ENCODE measurements around the gene GTPBP4. TPM values are rescaled to one million over a fixed set of nuclear protein-coding genes. Genes with fewer than 3 reads are reported as not detected.

Gene GTPBP4
- total and polyA plus RNA-seq, 9 donors = 17.9 to 44.7 (median 30.5) TPM

GRCh38 chr10:1015688-1016087 is 27.5 kb downstream of the GTPBP4 start:
- 57 to 85% (median 64%) methylated on average over 11 of the region's 11 CpGs for WGBS, 3 donors
- TF ChIP-seq CTCF (IDR thresholded peaks at IDR 0.05) = no peak
- TF ChIP-seq POLR2A (IDR thresholded peaks at IDR 0.05) = no peak
- TF ChIP-seq EP300 (IDR thresholded peaks at IDR 0.05) = no peak
- Histone ChIP-seq H3K36me3 (no peaks in the 10 kb centered on the region), H3K27me3 (no peaks in the 10 kb centered on the region), H3K4me3 (no peak overlapping the region), H3K4me1 (ENCODE audit: insufficient read depth) (no peaks in the 10 kb centered on the region), H3K9me3 (no peaks in the 10 kb centered on the region), H3K27ac (no peak overlapping the region)
- DNase-seq = no peak
- intact Hi-C loops (cut with DNase I) = no loop called here

GRCh38 chr10:1019362-1019761 is 31.1 kb downstream of the GTPBP4 start:
- intact Hi-C loops (cut with DNase I) = no loop called here
- Histone ChIP-seq H3K27ac (no peak overlapping the region), H3K27me3 (no peaks in the 10 kb centered on the region), H3K4me3 (no peak overlapping the region), H3K4me1 (ENCODE audit: insufficient read depth) (no peaks in the 10 kb centered on the region), H3K9me3 (no peaks in the 10 kb centered on the region), H3K36me3 (no peaks in the 10 kb centered on the region)
- no peak for DNase-seq
- no peak for TF ChIP-seq CTCF (IDR thresholded peaks at IDR 0.05)
- TF ChIP-seq POLR2A (IDR thresholded peaks at IDR 0.05) = no peak
- no peak for TF ChIP-seq EP300 (IDR thresholded peaks at IDR 0.05)
- WGBS, 3 donors = 89 to 92% (median 91%) methylated on average over 10 of the region's 10 CpGs

- intact Hi-C loops (cut with DNase I) = no loop called here
- no peaks in the 10 kb centered on the region for H3K9me3 ChIP-seq
- 89 to 96% (median 91%) methylated on average over 10 of the region's 10 CpGs for WGBS, 3 donors
- TF ChIP-seq EP300 (IDR thresholded peaks at IDR 0.05) (no peak), POLR2A (IDR thresholded peaks at IDR 0.05) (no peak), CTCF (IDR thresholded peaks at IDR 0.05) (no peak)
- H3K4me1 ChIP-seq (ENCODE audit: insufficient read depth) = no peaks in the 10 kb centered on the region
- no peaks in the 10 kb centered on the region for H3K27me3 ChIP-seq
- H3K4me3 ChIP-seq = no peak overlapping the region
- DNase-seq = no peak
- H3K27ac ChIP-seq = no peak overlapping the region
- H3K36me3 ChIP-seq = no peaks in the 10 kb centered on the region
Observed at GRCh38 chr10:1020460-1020859, 32.2 kb downstream of the GTPBP4 start.

- H3K4me3 ChIP-seq = no peak overlapping the region
- no peaks in the 10 kb centered on the region for H3K9me3 ChIP-seq
- no peak for DNase-seq
- TF ChIP-seq CTCF (IDR thresholded peaks at IDR 0.05) = no peak
- H3K27me3 ChIP-seq = no peaks in the 10 kb centered on the region
- intact Hi-C loops (cut with DNase I) = no loop called here
- no peaks in the 10 kb centered on the region for H3K36me3 ChIP-seq
- H3K4me1 ChIP-seq (ENCODE audit: insufficient read depth) = no peaks in the 10 kb centered on the region
- WGBS, 3 donors = 90 to 96% (median 93%) methylated on average over 9 of the region's 9 CpGs
- H3K27ac ChIP-seq = no peak overlapping the region
Observed at GRCh38 chr10:1020958-1021357, 32.7 kb downstream of the GTPBP4 start.

- TF ChIP-seq CTCF (IDR thresholded peaks at IDR 0.05) = no peak
- TF ChIP-seq POLR2A (IDR thresholded peaks at IDR 0.05) = no peak
- no peak for TF ChIP-seq EP300 (IDR thresholded peaks at IDR 0.05)
- H3K36me3 ChIP-seq = no peaks in the 10 kb centered on the region
- WGBS, 3 donors = 74 to 87% (median 84%) methylated on average over 12 of the region's 12 CpGs
- DNase-seq = no peak
- no peaks in the 10 kb centered on the region for H3K9me3 ChIP-seq
- no peak overlapping the region for H3K4me3 ChIP-seq
- H3K27ac ChIP-seq = no peak overlapping the region
- intact Hi-C loops (cut with DNase I) = no loop called here
- H3K4me1 ChIP-seq (ENCODE audit: insufficient read depth) = no peaks in the 10 kb centered on the region
- no peaks in the 10 kb centered on the region for H3K27me3 ChIP-seq
Observed at GRCh38 chr10:1022413-1022812, 34.2 kb downstream of the GTPBP4 start.
